HG03097 (cell line): ENCODE results near the gene ZNF234.
"Not testable (repeated sequence)": the region's sequence is repeated elsewhere in the genome, so short reads cannot be mapped to it uniquely, and the experiment has no call there.

Experiments
- ATAC-seq: cut with Tn5 transposase; IDR thresholded peaks from one replicate; pipeline ENCODE4 v1.9.1; 2021; ENCODE audit not compliant: unreplicated experiment, low FRiP score

Gene ZNF234

GRCh38 chr19:44141191-44142058 lies at the start of gene ZNF234:
Gene ZNF234, plus strand, starts transcription at chr19:44141554. Its CDS starts 3,079 bp downstream, at chr19:44144633.
- peak; percentile 70 for ATAC-seq

- ATAC-seq = no peak
These were observed 49.2 kb upstream of the ZNF234 start for GRCh38 chr19:44092108-44092507.

- ATAC-seq = peak; percentile 85
These were observed 47.2 kb upstream of the ZNF234 start, which contains the start of gene ZNF224 for GRCh38 chr19:44093931-44094765. Gene ZNF224, plus strand, starts transcription at chr19:44094361. Its CDS starts 3,513 bp downstream, at chr19:44097874.

- no peak for ATAC-seq
These were observed 33.6 kb upstream of the ZNF234 start for GRCh38 chr19:44107751-44108150.

GRCh38 chr19:44109458-44109857 lies 31.9 kb upstream of the ZNF234 start:
- no peak for ATAC-seq

GRCh38 chr19:44111910-44112463 lies 29.4 kb upstream of the ZNF234 start:
- ATAC-seq = no peak

GRCh38 chr19:44112802-44113137 lies 28.6 kb upstream of the ZNF234 start:
- no peak for ATAC-seq

- peak; percentile 93 for ATAC-seq
These were observed 28.1 kb upstream of the ZNF234 start, which contains the start of gene ZNF225 for GRCh38 chr19:44113138-44113783. Gene ZNF225, plus strand, starts transcription at chr19:44113399. Its CDS starts 2,429 bp downstream, at chr19:44115828.

GRCh38 chr19:44113784-44114390 lies 27.5 kb upstream of the ZNF234 start:
- no peak for ATAC-seq

GRCh38 chr19:44121162-44121561 lies 20.2 kb upstream of the ZNF234 start:
- not testable (repeated sequence) for ATAC-seq

- no peak for ATAC-seq
These were observed 9.4 kb upstream of the ZNF234 start for GRCh38 chr19:44131955-44132354.

GRCh38 chr19:44142059-44142433 lies 692 bp downstream of the ZNF234 start:
- peak; percentile 35 for ATAC-seq

GRCh38 chr19:44149776-44150175 lies 8.4 kb downstream of the ZNF234 start:
- no peak for ATAC-seq

GRCh38 chr19:44151491-44151890 lies 10.1 kb downstream of the ZNF234 start:
- no peak for ATAC-seq

- no peak for ATAC-seq
These were observed 15.1 kb downstream of the ZNF234 start for GRCh38 chr19:44156475-44156874.

- no peak for ATAC-seq
These were observed 22.4 kb downstream of the ZNF234 start for GRCh38 chr19:44163789-44164188.

GRCh38 chr19:44164327-44164672 lies 22.9 kb downstream of the ZNF234 start:
- no peak for ATAC-seq

GRCh38 chr19:44164673-44165512 lies 23.5 kb downstream of the ZNF234 start, which contains the start of gene ZNF226:
Gene ZNF226, plus strand, starts transcription at chr19:44165100. Its CDS starts 4,981 bp downstream, at chr19:44170081.
- peak; percentile 83 for ATAC-seq

- not testable (repeated sequence) for ATAC-seq
These were observed 29.3 kb downstream of the ZNF234 start for GRCh38 chr19:44170660-44171059.
